ENCODE data around the gene TUBGCP2.

DNA sequence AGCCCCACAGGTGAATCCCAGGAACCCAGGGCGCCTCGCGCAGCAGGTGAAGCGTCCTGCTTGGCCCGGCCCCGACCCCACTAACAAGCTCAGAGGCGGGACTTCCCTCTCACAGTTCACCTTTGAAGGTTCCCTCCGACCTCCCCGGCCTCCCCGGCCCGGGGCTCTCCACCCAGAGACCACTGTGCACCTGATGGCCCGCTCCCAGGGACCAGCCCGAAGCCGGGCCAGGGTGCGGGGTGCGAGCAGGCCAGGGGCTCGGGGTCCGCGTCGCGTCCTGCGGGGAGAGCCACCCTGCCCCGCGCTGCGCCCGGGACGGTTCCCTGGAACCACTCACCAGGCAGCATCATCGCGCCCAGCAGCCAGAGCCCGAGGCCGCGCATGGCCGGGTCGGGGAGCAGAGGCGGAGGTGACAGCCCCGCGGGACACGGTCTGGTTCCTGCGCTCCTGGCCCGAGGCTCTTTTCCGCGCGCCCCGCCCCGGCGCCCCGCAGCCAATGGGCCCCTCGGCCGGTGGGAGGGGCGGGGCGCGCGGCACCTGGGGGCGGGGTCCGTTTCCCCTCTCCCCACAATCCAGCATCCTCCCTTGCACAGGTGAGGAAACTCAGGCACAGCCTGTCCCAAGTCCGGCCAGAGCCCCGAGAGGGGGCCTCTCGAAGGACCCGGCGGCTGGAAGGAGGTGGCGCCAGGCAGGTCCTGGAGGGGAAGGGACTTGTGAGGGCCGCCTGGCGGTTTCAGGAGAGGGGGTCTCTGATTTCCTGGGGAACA is 32.1 kb downstream of the TUBGCP2 start, which contains the start of gene ADAM8:
- TF ChIP-seq ZNF207 (IDR thresholded peaks at IDR 0.05; ENCODE audit: borderline replicate concordance) (no peak), ARHGAP35 (CRISPR knock-in tag; IDR thresholded peaks at IDR 0.05; ENCODE audit: borderline replicate concordance) (no peak), POLR2A (IDR thresholded peaks at IDR 0.05; ENCODE audit: insufficient read depth in 1 of 2, low read depth in 2 of 2, low read length in 2 of 2) (no peak), NFYB (CRISPR knock-in tag; IDR thresholded peaks at IDR 0.05) (no peak), KLF16 (CRISPR knock-in tag; IDR thresholded peaks at IDR 0.05) (no peak), JUNB (CRISPR knock-in tag; IDR thresholded peaks at IDR 0.05; ENCODE audit: borderline replicate concordance) (no peak), ZNF253 (CRISPR knock-in tag; IDR thresholded peaks at IDR 0.05; ENCODE audit: borderline replicate concordance) (no peak)
- TF ChIP-seq, protein P1, sequence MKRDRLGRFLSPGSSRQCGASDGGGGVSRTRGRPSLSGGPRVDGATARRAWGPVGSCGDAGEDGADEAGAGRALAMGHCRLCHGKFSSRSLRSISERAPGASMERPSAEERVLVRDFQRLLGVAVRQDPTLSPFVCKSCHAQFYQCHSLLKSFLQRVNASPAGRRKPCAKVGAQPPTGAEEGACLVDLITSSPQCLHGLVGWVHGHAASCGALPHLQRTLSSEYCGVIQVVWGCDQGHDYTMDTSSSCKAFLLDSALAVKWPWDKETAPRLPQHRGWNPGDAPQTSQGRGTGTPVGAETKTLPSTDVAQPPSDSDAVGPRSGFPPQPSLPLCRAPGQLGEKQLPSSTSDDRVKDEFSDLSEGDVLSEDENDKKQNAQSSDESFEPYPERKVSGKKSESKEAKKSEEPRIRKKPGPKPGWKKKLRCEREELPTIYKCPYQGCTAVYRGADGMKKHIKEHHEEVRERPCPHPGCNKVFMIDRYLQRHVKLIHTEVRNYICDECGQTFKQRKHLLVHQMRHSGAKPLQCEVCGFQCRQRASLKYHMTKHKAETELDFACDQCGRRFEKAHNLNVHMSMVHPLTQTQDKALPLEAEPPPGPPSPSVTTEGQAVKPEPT (CRISPR knock-in tag; IDR thresholded peaks at IDR 0.05; ENCODE audit: low read depth): no peak
- TF ChIP-seq, protein P2, sequence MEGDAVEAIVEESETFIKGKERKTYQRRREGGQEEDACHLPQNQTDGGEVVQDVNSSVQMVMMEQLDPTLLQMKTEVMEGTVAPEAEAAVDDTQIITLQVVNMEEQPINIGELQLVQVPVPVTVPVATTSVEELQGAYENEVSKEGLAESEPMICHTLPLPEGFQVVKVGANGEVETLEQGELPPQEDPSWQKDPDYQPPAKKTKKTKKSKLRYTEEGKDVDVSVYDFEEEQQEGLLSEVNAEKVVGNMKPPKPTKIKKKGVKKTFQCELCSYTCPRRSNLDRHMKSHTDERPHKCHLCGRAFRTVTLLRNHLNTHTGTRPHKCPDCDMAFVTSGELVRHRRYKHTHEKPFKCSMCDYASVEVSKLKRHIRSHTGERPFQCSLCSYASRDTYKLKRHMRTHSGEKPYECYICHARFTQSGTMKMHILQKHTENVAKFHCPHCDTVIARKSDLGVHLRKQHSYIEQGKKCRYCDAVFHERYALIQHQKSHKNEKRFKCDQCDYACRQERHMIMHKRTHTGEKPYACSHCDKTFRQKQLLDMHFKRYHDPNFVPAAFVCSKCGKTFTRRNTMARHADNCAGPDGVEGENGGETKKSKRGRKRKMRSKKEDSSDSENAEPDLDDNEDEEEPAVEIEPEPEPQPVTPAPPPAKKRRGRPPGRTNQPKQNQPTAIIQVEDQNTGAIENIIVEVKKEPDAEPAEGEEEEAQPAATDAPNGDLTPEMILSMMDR (CRISPR knock-in tag; IDR thresholded peaks at IDR 0.05): no peak
- TF ChIP-seq, protein P3, sequence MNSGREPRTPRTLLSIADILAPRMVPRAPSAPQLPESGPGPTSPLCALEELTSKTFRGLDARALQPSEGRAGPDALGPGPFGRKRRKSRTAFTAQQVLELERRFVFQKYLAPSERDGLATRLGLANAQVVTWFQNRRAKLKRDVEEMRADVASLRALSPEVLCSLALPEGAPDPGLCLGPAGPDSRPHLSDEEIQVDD (CRISPR knock-in tag; IDR thresholded peaks at IDR 0.05; ENCODE audit: borderline replicate concordance): no peak
- TF ChIP-seq, protein P4, sequence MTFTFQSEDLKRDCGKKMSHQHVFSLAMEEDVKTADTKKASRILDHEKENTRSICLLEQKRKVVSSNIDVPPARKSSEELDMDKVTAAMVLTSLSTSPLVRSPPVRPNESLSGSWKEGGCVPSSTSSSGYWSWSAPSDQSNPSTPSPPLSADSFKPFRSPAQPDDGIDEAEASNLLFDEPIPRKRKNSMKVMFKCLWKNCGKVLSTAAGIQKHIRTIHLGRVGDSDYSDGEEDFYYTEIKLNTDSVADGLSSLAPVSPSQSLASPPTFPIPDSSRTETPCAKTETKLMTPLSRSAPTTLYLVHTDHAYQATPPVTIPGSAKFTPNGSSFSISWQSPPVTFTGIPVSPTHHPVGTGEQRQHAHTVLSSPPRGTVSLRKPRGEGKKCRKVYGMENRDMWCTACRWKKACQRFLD (CRISPR knock-in tag; IDR thresholded peaks at IDR 0.05; ENCODE audit: borderline replicate concordance): no peak
- TF ChIP-seq, protein P5, sequence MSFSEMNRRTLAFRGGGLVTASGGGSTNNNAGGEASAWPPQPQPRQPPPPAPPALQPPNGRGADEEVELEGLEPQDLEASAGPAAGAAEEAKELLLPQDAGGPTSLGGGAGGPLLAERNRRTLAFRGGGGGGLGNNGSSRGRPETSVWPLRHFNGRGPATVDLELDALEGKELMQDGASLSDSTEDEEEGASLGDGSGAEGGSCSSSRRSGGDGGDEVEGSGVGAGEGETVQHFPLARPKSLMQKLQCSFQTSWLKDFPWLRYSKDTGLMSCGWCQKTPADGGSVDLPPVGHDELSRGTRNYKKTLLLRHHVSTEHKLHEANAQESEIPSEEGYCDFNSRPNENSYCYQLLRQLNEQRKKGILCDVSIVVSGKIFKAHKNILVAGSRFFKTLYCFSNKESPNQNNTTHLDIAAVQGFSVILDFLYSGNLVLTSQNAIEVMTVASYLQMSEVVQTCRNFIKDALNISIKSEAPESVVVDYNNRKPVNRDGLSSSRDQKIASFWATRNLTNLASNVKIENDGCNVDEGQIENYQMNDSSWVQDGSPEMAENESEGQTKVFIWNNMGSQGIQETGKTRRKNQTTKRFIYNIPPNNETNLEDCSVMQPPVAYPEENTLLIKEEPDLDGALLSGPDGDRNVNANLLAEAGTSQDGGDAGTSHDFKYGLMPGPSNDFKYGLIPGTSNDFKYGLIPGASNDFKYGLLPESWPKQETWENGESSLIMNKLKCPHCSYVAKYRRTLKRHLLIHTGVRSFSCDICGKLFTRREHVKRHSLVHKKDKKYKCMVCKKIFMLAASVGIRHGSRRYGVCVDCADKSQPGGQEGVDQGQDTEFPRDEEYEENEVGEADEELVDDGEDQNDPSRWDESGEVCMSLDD (CRISPR knock-in tag; IDR thresholded peaks at IDR 0.05; ENCODE audit: borderline replicate concordance): no peak
